Stomach (tissue), 4 donors: Measurements from ENCODE around the gene CDH2.

ENCODE experiments used
- EP300 ChIP-seq: sonication (generic); formaldehyde crosslinking; IDR thresholded peaks from one replicate; pipeline ENCODE4 v1.6.1; 2017; ENCODE audit warnings: antibody characterized with exemption
- POLR2AphosphoS5 ChIP-seq, 3 donors: sonication (generic); formaldehyde crosslinking; IDR thresholded peaks; one replicate each; pipeline ENCODE4 v1.6.1; 2016; ENCODE audit warnings: antibody characterized with exemption in 3 of 3
- TF ChIP-seq, protein P1 (sequence below), 7 experiments: fragments of 450-650 bp in 4 of 7; fragments of 200-600 bp in 3 of 7; sonication (generic) in 3 of 7; IDR thresholded peaks; one replicate each; pipeline ENCODE4 v1.5.1; 2016 to 2019; ENCODE audit warnings: antibody characterized with exemption in 7 of 7, control low read depth in 2 of 7, mild to moderate bottlenecking in 1 of 7

DNA sequence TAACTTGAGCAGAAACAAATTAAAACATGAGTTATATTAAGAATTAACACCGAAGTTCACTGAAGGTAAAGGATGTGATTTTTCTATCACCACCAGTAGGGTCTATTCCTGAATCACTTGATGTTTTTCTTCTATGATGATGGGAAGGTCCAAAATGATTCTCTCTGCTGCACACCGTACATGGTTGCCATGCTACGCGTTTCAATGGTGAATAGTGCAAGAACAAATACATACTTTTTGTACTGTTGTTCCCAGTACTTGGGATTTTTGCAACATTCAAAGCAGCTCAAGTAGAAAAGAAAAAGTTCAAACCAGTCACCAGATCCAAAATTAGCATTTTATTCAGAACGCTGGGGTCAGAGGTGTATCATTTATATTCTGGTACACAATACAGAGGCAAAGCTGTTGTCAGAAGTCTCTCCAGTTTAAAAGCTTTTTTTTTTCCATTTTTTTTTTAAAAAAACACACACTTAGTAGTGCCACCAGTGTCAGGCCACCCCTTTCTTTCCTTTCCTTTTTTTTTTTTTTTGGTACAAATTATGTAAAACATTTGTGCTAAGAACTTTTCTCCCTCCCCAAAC lies 226.2 kb downstream of the CDH2 start:
- TF ChIP-seq POLR2AphosphoS5 (IDR thresholded peaks at IDR 0.05) (no peak), EP300 (no peak)
- TF ChIP-seq, protein P1, sequence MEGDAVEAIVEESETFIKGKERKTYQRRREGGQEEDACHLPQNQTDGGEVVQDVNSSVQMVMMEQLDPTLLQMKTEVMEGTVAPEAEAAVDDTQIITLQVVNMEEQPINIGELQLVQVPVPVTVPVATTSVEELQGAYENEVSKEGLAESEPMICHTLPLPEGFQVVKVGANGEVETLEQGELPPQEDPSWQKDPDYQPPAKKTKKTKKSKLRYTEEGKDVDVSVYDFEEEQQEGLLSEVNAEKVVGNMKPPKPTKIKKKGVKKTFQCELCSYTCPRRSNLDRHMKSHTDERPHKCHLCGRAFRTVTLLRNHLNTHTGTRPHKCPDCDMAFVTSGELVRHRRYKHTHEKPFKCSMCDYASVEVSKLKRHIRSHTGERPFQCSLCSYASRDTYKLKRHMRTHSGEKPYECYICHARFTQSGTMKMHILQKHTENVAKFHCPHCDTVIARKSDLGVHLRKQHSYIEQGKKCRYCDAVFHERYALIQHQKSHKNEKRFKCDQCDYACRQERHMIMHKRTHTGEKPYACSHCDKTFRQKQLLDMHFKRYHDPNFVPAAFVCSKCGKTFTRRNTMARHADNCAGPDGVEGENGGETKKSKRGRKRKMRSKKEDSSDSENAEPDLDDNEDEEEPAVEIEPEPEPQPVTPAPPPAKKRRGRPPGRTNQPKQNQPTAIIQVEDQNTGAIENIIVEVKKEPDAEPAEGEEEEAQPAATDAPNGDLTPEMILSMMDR (IDR thresholded peaks at IDR 0.05), result no peak
